Measurements from ENCODE around the gene PDZD4. TPM values are rescaled to one million over a fixed set of nuclear protein-coding genes. Genes with fewer than 3 reads are reported as not detected.

Gene PDZD4, protein sequence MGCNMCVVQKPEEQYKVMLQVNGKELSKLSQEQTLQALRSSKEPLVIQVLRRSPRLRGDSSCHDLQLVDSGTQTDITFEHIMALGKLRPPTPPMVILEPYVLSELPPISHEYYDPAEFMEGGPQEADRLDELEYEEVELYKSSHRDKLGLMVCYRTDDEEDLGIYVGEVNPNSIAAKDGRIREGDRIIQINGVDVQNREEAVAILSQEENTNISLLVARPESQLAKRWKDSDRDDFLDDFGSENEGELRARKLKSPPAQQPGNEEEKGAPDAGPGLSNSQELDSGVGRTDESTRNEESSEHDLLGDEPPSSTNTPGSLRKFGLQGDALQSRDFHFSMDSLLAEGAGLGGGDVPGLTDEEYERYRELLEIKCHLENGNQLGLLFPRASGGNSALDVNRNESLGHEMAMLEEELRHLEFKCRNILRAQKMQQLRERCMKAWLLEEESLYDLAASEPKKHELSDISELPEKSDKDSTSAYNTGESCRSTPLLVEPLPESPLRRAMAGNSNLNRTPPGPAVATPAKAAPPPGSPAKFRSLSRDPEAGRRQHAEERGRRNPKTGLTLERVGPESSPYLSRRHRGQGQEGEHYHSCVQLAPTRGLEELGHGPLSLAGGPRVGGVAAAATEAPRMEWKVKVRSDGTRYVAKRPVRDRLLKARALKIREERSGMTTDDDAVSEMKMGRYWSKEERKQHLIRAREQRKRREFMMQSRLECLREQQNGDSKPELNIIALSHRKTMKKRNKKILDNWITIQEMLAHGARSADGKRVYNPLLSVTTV
- 1 to 10 TPM; 6.8 to 7.1 (median 6.9) TPM for polyA plus RNA-seq (ENCODE audit: insufficient read length in 3 of 3)

DNA sequence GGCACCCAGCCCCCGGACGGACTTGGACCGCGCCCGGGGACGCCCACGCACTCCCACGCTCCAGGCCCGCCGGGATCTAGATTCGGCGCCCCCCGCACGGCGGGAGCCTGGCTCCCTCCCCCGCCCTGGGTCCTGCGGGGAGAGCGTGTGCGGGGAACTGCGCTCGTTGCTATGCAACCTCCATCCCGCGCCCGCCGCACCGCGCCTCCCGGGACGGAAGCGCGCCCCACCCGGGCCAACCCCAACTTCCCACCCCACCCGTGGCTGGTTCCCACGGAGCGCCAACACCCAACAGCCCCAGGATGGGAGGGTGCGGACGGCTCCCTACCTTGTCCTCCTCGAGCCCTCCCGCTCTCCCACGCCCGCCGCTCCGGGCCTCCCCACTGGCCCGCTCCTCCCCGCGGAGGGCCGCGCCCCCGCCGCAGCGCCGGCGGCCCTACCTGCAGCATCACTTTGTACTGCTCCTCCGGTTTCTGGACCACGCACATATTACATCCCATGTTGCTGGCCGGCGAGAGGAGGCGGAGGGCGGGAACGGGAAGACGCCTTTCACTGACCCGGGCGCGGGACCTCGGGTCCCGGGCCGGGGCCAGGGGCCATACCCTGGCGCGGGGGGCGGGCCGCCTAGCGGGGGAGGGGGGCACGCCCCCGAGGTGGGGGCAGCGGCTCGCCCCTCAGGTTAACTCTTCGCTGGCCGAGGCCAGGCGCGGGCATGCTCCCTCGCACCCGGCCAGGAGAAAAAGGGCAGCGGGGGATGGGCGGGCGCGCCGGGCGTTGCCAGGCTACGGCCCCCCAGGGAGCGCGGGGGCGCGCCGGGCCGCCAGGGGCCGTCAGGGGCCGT lies at the start of gene PDZD4:
TSS of gene PDZD4 (minus strand) at position 746 of the 841 bp plus-strand sequence. CDS start at position 500, 246 bp downstream.
- no peak for DNase-seq (ENCODE audit: low read depth in 3 of 3, low spot score in 2 of 3)

DNA sequence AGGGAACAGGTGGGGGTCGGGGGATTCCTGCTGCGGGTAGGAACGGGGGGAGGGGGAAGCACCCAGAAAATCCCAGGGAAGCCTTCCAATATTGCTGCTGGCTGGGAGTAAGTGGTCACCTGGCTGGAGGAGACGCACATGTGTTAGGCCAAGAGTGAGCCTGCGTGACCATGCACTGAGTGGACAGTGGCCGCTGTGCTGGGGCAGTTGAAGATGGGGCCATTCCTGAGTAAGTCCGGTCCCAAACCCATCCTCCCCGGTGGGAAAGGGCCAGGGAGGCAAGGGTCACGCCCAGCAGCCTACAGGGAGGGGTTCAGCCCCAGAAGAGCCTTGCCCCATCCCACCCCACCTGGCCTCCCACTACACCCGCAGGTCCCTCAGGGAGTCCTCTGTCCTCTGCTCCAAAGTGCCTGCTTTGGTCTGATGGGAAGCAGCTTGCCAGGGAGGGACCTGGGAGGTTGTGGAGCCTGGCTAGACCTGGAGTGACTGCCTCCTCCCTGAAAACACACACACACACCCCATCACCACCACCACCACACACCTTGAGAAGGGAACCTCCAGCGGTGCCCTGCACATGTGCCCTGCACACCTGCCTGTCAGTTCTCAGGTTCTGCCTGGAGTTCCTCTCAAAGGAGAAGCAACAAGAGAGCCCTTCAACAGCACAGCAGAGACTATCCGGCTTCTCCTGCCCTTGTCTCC lies 49.5 kb upstream of the PDZD4 start:
- DNase-seq (ENCODE audit: low read depth in 3 of 3, low spot score in 2 of 3), result no peak

DNA sequence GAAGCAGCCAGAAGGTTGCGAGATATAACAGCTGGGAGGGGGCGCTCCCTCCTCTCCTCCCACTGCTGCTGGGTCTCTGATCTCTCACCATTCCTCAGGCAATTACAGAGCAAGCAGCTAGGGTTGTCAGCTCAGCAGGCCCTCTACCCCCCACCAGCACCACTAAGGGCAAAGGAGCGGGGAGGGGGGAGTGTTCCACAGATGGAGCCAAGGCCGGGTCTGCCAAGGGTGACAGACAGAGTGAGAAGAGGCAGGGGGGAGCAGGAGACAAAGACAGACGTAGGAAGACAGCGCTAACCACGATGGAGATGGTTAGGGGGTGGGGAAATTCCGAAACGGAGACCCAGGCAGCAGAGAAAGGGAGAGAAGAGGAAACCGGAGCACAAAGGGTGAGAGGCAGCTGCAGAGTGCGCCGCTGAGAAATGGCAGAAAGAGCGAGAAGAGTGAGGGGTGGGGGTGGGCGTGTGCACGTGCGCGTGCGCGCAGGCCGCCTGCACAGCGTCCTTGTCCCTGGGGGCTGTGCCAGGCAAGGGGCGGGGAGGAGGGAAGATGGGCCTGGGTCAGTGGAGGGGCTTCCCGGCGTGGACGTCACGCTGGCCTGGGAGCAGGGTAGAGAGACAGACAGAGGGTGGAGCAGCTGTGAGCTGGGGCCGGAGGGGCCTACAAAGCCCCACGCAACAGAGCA lies 48.8 kb upstream of the PDZD4 start:
- no peak for DNase-seq (ENCODE audit: low read depth in 3 of 3, low spot score in 2 of 3)

DNA sequence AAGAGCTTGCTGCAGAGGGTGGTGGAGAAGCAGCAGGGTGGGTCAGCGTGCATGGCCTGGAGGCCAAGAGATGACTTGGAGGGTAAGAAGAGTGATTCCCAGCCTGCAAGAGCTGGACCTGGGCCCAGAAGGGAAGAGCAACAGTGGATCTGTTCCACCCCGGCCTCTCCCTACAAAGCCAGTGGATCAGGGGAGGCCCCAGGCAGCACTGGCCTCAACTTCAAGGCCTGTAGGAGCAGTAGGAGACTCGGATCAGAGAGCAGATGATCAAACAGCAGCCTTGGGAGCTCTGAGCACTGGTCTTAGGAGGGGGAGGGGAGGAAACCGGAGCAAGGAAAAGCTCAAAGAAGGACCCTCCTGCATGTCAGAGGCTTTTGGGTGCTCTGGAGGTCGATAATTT lies 48.0 kb upstream of the PDZD4 start:
- DNase-seq (ENCODE audit: low read depth in 3 of 3, low spot score in 2 of 3), result no peak

DNA sequence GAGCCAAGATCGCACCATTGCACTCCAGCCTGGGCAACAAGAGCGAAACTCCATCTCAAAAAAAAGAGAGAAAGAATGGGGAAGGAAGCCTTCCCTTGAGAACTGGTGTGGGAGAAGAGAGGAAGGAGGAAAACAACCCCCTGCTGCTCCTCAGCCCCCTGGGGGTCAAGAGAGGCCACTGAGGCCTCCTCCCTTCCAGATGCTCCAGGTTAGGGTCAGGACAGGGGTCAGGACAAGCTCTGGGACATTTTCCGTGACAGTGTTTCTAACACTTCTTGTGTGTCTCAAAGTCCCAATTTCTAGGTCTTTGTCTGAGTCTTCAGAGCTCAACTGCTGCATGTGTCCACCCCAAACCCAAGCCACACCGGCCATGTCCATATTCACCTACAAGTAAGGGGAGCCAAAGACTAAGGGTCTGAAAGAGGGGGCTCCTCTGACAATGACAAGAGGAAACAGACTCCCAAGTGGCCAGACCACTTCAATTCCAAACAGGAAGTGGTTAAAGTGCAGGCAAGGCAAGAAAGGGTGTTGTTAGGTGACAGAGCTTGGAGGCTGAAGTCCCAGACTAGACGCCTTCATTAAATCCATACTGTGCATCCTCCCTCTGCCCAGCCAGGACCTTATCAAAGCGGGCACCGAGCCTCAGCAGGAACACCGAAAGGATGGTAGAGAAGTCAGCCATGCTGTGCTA lies 47.4 kb upstream of the PDZD4 start:
- no peak for DNase-seq (ENCODE audit: low read depth in 3 of 3, low spot score in 2 of 3)

DNA sequence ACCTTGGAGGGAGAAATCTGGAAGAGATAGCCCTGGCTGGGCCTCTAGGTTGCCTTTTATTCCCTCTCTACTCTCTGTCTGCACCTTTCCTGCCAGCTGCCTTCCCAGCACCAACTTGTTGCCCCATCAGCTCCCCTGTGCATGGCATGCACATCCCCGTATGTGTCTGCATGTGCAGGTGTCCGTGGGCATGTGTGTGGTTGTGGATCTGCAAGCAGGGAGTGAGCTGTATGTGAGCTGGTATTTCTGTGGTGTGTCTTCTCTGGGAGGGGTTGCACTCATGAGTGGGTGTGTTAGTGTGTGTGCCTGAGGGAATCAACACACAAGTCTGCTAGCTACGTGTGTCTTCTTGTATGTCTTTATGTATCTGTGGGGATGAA lies 45.8 kb upstream of the PDZD4 start:
- DNase-seq (ENCODE audit: low read depth in 3 of 3, low spot score in 2 of 3), result no peak

DNA sequence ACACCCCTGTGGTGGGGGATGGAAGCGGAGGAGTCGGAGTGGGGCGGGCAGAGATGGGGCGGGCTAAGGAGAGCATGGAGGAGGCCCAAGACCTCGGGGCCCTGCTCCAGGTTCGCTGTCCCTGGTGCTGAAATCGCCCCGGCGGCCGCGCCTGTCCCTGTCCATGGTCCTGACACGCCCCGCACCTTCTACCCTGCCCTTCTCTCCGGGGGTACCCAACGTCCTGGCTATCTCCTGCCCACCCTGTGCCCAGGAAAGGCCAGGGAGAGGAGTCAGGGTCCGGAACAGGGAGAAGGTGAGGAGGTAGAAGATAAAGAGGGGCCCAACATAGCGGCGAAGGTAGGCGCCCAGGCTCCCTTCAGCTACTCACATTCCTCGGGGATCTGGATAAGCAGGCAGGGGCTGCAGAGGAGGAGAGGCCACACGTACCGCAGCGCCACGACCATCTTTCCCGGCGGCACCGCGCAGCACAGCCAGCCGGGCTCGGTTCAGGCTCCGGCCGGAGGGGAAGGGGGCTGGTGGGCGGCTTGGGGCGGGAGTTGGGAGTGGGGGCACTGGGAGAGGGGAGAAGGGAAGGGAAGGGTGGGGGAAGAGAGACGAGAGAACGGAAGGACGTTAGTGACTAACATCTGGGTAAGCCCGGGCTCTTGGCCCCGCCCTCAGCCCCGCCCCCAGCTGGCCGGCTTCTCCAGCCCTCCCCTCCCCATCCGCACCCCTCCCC lies 45.2 kb upstream of the PDZD4 start:
- DNase-seq (ENCODE audit: low read depth in 3 of 3, low spot score in 2 of 3), result peak in 1 of 3 donors; percentile 23

DNA sequence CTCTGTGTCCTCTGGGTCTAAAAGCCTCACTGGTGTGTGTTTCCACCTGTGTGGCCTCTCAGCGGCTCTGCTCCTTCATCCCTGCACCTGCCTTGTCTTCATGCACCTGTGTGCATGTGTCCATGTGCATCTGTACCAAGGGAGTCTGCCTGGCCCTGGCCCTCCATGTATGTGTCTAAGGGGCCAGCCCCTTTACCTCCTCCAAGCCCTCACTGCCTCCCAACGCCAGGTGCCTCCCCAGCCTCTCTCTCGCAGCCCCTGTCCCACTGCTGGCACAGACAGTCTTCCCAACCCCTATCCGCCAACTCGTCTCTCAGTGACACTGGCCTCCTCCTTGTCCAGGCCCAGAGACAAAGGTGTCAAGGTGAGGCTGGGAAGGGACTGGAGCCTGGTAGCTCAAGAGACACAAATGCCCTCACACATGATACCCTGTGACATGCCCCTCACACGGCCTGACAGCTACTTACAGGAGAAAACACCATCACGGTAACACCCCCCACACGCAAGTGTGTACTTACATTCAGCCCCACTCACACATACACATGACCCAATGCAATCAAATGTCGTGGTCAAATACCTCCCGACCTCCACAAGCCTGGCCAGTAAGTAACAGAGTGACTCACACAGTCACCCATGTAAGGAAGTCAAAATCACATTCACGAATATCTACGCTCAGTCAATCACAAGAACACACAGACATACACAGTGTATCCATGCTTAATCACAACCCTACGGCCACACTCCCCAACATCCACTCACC lies 44.2 kb upstream of the PDZD4 start:
- no peak for DNase-seq (ENCODE audit: low read depth in 3 of 3, low spot score in 2 of 3)

DNA sequence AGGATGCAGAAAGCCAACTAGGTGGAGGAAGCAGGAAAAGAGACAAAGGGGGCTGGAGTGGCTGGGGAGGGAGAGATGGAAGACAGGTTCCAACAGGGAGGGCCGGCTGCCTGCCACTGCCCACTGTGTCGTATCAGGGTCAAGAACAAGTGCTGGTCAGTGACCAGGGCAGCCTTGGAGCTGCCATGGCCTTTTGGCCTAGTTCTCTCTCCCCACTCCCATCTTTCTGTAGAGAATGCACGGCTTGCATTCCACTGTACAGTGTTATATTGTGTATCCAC lies 43.7 kb upstream of the PDZD4 start:
- DNase-seq (ENCODE audit: low read depth in 3 of 3, low spot score in 2 of 3), result no peak

DNA sequence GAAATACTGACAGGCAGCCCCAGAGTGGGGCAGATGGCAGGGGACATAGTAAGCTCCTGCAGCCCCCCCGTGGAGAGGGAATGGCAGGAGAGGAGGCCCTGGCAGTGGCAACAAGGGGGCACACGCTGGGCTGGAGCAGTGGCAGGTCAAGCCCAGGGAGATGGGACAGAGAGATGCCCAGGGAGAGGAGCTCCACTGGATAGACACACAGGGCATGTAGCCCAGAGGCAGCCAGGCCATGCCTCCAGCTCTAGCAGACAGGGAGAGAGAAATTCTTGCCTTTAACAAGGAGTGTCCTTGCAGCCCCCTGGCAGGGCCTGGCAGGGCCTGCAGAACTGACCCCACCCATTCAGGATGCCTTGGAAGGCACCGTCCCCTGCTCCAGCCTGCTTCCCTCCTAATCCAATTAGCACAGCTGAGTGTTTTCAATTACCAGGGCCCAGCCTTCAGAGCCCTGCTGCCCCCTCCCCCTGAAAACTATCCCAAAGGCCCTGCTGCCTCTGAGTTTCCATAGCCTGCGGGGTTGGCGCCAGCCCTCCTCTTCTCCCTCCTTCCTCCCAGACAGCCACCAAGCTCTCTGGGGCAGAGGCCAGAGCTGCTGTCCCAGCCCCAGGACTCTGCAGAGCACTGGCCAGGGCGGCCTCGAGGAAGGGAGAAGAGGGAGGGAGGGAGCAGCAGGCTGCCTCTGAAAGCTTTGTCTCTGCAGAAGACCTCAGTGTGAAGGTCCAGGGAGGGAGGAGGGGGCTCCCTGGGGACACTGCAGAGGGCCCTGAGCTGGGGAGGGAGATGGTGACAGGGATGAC lies 43.1 kb upstream of the PDZD4 start:
- no peak for DNase-seq (ENCODE audit: low read depth in 3 of 3, low spot score in 2 of 3)

DNA sequence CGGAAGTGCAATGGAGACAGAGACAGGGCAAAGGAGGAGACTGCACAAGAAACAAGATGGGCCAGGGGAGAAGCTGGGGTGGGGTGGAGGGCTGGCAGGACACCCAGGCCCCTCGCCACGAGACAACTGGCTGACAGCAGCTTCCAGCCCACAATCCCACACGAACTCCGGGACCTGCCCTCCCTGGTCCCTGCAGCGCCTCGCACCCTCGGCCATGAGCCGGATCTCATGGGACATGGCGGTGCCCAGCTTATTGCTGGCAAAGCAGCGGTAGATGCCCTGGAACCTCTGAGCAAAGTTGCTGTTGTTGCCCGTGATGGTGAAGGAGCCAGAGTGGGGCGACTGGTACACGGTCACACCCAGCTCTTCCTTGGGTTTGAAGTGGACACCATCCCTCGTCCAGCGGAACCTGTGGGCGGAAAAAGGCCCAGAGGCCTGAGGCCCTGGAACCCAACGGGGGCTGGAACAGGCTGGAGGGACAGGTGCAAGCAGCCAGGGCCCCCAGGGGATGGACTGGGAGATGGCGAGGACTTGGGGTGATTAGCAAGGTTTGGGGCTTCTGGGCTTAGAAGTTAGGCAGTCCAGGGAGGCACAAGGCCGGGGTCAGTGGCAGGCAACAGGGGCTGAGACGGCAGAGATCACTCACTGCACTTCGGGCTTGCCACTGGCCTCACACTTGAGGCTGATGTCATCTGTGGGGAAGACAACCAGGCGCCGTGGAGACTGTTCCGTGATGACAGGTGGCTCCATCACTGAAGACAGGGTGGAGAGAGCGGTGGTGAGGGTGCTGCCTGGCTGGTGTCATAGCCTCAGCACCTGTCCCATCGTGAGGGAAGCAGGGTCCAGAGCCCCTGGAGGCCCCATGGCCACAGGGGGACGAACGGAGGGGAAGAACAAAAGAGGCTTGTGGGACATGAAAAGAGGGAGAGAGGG lies 41.9 kb upstream of the PDZD4 start:
- DNase-seq (ENCODE audit: low read depth in 3 of 3, low spot score in 2 of 3), result no peak

DNA sequence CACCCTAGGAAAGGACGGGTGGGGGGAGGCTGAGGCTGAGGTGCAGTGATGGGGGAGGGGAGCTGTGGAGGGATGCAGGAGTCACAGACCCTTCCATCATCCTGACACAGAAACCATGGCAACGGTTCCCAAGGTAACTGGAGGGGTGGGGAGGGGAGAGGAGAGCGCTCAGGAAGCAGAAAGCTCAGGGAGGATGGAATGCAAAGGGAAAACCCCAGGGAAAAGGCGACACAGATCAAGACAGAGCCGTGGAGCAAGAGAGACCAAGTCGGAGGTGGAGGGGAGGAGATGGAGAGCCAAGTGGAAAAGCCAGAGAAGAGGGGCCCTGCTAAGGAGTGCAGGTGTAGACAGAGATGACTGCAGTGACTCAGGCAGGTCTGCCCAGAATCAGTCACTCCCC lies 41.1 kb upstream of the PDZD4 start:
- no peak for DNase-seq (ENCODE audit: low read depth in 3 of 3, low spot score in 2 of 3)

DNA sequence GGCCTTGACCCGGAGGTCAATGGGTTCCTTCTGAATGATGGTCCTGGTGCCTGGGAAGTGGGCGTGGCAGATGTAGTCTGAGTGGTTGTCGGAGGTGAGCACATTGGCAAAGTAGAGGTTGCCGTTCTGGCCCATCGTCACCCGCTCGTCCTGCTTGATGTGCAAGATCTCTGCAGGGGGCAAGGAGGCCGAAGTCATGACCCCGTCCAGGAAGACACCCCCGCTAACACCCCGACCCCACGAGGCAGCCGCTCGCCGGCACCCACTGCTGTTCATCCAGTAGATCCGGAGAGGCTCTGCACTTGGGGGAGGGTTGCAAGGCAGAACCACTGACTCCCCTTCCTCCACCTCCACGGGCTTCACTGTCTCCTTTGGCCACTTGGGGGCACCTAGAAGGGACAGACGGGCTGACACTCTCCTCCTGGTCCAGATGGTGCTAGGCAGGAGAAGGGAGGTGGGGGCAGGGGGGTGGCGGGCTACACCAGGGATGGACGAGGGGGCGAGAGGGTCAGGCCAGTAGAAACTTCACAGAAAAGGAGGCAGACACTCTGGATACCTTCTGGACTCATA lies 40.5 kb upstream of the PDZD4 start:
- DNase-seq (ENCODE audit: low read depth in 3 of 3, low spot score in 2 of 3), result no peak

DNA sequence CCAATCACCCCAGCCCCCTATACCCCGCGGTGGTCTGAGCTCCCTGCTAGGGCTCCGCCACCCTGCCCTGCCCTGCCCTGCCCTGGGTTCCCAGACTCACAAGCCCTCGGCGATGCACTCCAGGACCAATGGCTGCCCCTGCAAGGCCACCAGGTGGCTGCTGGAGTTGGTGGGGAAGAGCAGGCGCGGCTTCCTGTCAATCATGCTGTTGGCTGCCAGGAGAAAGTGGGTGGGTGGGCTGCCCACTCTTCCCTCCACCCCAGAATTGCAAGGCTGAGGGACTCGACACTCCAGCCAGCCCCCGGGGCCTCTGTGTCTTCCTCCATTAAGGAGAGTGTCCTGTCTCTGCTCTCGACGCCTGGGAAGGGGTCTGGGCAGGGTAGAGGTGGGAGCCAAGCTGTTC lies 39.9 kb upstream of the PDZD4 start:
- no peak for DNase-seq (ENCODE audit: low read depth in 3 of 3, low spot score in 2 of 3)

DNA sequence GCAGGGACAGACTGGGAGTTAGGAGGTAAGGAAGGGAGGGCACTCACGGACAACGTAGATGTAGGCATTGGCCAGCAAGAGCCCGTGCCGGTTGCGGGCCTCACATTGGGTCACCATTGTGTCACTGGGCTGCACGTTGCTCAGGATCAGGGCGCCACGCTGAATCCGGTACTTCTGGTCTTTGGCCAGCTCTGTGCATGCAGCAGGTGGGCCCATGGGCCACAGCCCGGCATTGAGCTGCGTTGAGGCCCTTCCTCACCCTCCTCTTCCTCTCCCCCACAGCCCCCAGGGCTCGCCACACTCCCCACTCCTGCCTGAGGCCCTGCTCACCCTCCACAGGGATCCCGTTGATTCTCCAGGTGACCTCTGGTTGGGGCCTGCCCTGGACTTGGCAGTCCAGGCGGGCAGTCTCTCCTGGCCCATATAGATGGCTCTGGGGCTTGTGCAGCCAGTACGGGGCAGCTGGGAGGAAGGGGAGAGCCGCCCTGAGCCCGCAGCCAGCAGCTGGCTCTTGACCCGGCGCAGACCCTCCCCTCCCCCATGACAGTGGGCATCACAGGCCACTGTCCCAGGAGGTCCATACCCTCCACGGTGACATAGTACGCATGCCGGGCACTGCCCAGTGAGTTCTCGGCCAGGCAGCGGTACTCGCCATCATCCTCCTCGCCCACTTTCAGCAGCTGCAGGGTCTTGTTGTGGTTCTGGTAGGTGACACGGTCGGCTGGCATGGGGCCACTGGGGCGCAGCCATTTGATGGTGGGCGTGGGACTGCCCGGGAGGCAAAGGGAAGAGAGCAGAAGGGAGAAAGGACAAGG lies 39.3 kb upstream of the PDZD4 start:
- DNase-seq (ENCODE audit: low read depth in 3 of 3, low spot score in 2 of 3), result no peak

All from right renal cortex interstitium (tissue), 3 donors.